Mesothelial cell of epicardium (in vitro differentiated cells): ENCODE data around the gene XCR1. TPM values are rescaled to one million over a fixed set of nuclear protein-coding genes. Genes with fewer than 3 reads are reported as not detected.

ENCODE experiments used
- DNase-seq, 2 experiments: peaks; one replicate each; pipeline ENCODE4 v3.0.0; 2021; ENCODE audit warnings: low spot score in 2 of 2; ENCODE audit not compliant: unreplicated experiment in 2 of 2
- H3K27ac Mint-ChIP-seq: 2 replicates; pipeline ENCODE4 v1.8.0; 2021; ENCODE audit warnings: mixed read lengths
- H3K27me3 Mint-ChIP-seq: 2 replicates; pipeline ENCODE4 v1.8.0; 2021; ENCODE audit warnings: low read depth, mixed read lengths
- H3K36me3 Mint-ChIP-seq: 2 replicates; pipeline ENCODE4 v1.8.0; 2021; ENCODE audit warnings: mixed read lengths
- H3K4me1 Mint-ChIP-seq: 2 replicates; pipeline ENCODE4 v1.8.0; 2021; ENCODE audit warnings: mixed read lengths
- H3K4me3 Mint-ChIP-seq: 2 replicates; pipeline ENCODE4 v1.8.0; 2021; ENCODE audit warnings: mild to moderate bottlenecking, moderate library complexity, mixed read lengths
- H3K9me3 Mint-ChIP-seq: 2 replicates; pipeline ENCODE4 v1.8.0; 2021; ENCODE audit warnings: mixed read lengths
- total RNA-seq: library from RNA; stranded (reverse); gene quantifications from 3 replicates; pipeline ENCODE4 v1.2.1, GENCODE V29; 2021
- TF ChIP-seq, protein P1 (sequence below): fragments of 200-600 bp; sonication (generic); IDR thresholded peaks from one replicate; pipeline ENCODE4 v1.5.0; 2021; ENCODE audit warnings: antibody characterized with exemption; ENCODE audit not compliant: unreplicated experiment

The XCR1 gene
- total RNA-seq, 1 donor from 2014 or later, result not detected

DNA sequence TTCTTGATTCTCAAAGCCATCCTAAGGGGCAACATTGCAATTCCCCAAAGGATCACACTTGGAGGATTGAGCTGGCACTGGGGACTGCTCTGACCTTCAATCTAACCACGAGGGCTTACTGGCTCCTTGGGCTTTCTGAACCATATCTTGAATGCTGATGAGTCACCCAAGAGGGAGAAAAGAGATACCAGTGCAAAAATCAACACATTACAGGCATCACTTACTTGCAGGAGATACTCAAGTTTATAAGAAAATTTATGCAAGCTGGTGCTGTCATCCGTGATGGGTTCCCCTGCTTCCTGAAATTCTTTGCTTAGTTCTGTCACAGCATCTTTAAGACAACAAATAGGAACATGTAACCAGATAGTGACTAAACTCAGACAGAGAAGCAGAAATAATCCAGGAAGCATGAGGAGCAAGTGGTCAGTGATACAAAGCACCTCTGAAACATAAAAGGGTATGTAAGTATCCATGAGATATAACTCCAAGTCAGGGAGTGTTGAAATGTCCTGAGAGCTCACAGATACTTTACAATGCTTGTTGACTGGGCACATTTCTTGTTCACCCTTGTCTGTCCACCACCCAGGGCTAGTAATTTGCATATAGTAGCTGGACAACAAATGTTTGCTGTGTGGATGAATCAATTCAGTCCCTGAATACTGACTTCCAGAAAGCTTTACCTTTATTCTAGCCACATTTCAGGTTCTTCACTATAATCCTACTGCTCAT is 45.8 kb downstream of the XCR1 start:
- Mint-ChIP-seq H3K27ac (no peak overlapping the region), H3K4me3 (no peak overlapping the region), H3K4me1 (peaks cover 6% of the 10 kb centered on the region), H3K36me3 (peaks cover 20% of the 10 kb centered on the region), H3K27me3 (no peaks in the 10 kb centered on the region), H3K9me3 (no peaks in the 10 kb centered on the region)
- TF ChIP-seq, protein P1, sequence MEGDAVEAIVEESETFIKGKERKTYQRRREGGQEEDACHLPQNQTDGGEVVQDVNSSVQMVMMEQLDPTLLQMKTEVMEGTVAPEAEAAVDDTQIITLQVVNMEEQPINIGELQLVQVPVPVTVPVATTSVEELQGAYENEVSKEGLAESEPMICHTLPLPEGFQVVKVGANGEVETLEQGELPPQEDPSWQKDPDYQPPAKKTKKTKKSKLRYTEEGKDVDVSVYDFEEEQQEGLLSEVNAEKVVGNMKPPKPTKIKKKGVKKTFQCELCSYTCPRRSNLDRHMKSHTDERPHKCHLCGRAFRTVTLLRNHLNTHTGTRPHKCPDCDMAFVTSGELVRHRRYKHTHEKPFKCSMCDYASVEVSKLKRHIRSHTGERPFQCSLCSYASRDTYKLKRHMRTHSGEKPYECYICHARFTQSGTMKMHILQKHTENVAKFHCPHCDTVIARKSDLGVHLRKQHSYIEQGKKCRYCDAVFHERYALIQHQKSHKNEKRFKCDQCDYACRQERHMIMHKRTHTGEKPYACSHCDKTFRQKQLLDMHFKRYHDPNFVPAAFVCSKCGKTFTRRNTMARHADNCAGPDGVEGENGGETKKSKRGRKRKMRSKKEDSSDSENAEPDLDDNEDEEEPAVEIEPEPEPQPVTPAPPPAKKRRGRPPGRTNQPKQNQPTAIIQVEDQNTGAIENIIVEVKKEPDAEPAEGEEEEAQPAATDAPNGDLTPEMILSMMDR, result no peak
- DNase-seq, result no peak

DNA sequence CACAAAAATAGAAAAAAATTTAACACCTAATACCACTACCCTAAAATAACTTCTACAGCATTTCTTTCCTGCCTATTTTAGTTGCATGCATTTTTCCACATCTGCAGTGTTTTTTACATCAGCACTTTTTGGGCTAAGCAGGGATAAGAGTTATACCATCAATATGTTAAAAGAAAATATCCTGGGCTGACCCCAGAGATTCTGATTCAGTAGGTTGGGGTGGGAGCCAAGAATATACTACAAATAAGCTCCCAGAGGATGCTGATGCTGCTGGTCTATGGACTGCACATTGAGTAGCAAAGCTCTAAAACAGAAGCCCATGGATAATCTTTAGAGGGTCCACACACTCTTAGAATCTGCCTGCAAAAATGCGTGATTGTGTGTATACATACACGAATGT is 46.5 kb downstream of the XCR1 start:
- TF ChIP-seq, protein P1, result no peak
- no peak for DNase-seq
- H3K27ac Mint-ChIP-seq, result no peak overlapping the region
- H3K4me1 Mint-ChIP-seq, result peaks cover 6% of the 10 kb centered on the region
- no peak overlapping the region for H3K4me3 Mint-ChIP-seq
- no peaks in the 10 kb centered on the region for H3K27me3 Mint-ChIP-seq
- peaks cover 22% of the 10 kb centered on the region for H3K36me3 Mint-ChIP-seq
- H3K9me3 Mint-ChIP-seq, result no peaks in the 10 kb centered on the region

DNA sequence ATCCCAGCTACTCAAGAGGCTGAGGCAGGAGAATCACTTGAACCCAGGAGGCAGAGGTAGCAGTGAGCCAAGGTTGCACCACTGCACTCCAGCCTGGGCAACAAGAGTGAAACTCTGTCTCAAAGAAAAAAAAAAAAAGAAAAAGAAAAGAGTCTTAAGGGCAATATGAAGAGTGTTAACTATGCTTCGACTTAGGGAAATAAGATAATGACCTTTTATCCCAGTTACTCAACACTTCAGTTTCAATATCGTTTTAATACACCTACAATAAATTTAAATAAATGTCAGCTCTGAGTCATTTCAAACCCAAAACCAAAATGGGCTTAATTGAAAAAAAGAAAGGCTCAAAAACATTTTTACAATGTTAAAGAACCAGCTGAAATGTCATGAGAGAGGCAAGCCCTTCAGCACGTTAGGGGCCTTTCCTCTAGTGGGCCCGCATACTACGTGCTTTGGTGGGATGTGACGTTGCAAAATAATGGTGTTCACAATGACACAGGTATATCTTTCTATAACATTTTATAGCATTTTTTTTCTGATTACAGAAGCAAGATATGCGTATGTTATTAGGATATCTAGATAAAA is 47.0 kb downstream of the XCR1 start:
- no peak for DNase-seq
- no peaks in the 10 kb centered on the region for H3K9me3 Mint-ChIP-seq
- no peak overlapping the region for H3K27ac Mint-ChIP-seq
- H3K4me1 Mint-ChIP-seq, result peaks cover 6% of the 10 kb centered on the region
- no peak overlapping the region for H3K4me3 Mint-ChIP-seq
- peaks cover 25% of the 10 kb centered on the region for H3K36me3 Mint-ChIP-seq
- no peaks in the 10 kb centered on the region for H3K27me3 Mint-ChIP-seq
- TF ChIP-seq, protein P1, result no peak

DNA sequence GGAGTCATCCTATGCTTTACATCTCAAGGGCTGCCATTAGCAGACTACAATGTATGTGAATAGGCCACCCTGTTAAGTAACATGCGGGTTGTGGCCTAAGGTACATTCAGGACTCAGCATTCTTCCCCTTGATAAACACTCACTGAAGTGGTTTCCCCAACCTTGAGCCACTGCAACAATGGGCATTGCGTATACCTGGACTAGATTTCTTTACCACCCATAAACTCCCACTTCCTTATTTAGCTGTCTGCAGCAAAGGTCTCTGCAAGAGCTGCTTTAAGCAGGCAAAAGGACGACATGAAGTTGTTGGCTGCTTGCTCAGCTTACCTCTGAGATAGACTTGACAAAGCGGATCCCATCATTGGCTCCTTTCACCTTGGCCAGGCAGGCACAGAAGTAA is 47.9 kb downstream of the XCR1 start:
- TF ChIP-seq, protein P1, result no peak
- no peak overlapping the region for H3K27ac Mint-ChIP-seq
- DNase-seq, result no peak
- H3K27me3 Mint-ChIP-seq, result no peaks in the 10 kb centered on the region
- H3K4me1 Mint-ChIP-seq, result peaks cover 6% of the 10 kb centered on the region
- no peak overlapping the region for H3K4me3 Mint-ChIP-seq
- no peaks in the 10 kb centered on the region for H3K9me3 Mint-ChIP-seq
- peaks cover 27% of the 10 kb centered on the region for H3K36me3 Mint-ChIP-seq

DNA sequence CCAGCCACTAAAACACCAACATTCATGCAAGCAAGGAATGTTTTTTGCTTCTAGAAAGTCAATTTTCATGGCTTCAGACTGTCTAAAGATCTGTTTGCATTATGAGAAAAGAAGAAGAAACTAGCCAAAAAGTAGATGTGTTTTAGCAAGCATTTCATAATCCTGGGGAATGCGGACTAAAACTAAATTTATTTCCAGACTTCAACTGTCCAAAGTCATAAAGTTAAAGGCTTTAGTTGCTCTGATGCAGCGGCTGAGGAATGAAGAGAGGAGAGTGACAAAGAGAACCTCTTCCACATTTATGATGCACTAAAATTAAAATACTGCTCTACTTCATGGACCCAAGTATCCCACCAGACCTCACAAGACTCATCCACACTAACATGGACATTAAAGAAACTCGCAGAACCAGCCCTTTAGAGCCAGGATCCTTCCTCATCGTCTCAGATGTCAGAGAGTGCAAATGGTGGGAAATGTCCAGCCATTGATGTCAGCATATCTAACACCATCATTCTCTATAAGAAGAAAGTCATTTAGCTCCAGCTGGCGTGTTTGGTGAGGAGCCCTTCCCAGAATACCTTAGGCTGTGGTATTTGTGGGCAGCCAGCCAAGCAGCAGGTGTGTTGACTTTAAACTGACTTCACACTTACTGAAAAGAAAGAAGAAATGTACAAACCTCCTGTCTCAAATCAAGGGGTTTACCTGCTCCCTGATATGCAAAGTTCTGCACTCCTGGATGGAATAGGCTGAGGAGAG is 49.1 kb downstream of the XCR1 start:
- Mint-ChIP-seq H3K36me3 (peaks cover 31% of the 10 kb centered on the region), H3K27ac (peak overlapping the region; percentile 52)
- TF ChIP-seq, protein P1, result no peak

More for the DNA sequence above, 49.1 kb downstream of the XCR1 start:
- H3K9me3 Mint-ChIP-seq, result no peaks in the 10 kb centered on the region
- DNase-seq, result no peak
- no peak overlapping the region for H3K4me3 Mint-ChIP-seq
- H3K27me3 Mint-ChIP-seq, result no peaks in the 10 kb centered on the region
- H3K4me1 Mint-ChIP-seq, result peaks cover 4% of the 10 kb centered on the region
